HG03025 (cell line): ENCODE measurements around the gene TCEAL7.
"Not testable (repeated sequence)": the region's sequence is repeated elsewhere in the genome, so short reads cannot be mapped to it uniquely, and the experiment has no call there.

Experiments
- ATAC-seq: cut with Tn5 transposase; IDR thresholded peaks from one replicate; pipeline ENCODE4 v1.9.1; 2021; ENCODE audit warnings: mild to moderate bottlenecking, moderate library complexity; ENCODE audit not compliant: unreplicated experiment, low FRiP score

Gene TCEAL7

GRCh38 chrX:103329991-103330390, at the start of gene TCEAL7:
Gene TCEAL7, plus strand, starts transcription at chrX:103330239. Its CDS starts 1,165 bp downstream, at chrX:103331404.
- ATAC-seq, result no peak

GRCh38 chrX:103293118-103293517, 36.9 kb upstream of the TCEAL7 start:
- ATAC-seq, result no peak

GRCh38 chrX:103304705-103305104, 25.3 kb upstream of the TCEAL7 start:
- no peak for ATAC-seq

GRCh38 chrX:103305666-103306065, 24.4 kb upstream of the TCEAL7 start:
- ATAC-seq, result not testable (repeated sequence)

- ATAC-seq, result no peak
Observed at GRCh38 chrX:103309860-103310554, 20.0 kb upstream of the TCEAL7 start.

GRCh38 chrX:103310555-103311398, 19.3 kb upstream of the TCEAL7 start, which contains the start of gene BEX2:
Gene BEX2, minus strand, starts transcription at chrX:103310990. Its CDS starts 1,014 bp downstream, at chrX:103309976.
- peak; percentile 89 for ATAC-seq

- no peak for ATAC-seq
Observed at GRCh38 chrX:103311399-103311780, 18.6 kb upstream of the TCEAL7 start.

- ATAC-seq, result no peak
Observed at GRCh38 chrX:103330681-103331288, 746 bp downstream of the TCEAL7 start.

- no peak for ATAC-seq
Observed at GRCh38 chrX:103338663-103339062, 8.6 kb downstream of the TCEAL7 start.

GRCh38 chrX:103343105-103343504, 13.1 kb downstream of the TCEAL7 start:
- no peak for ATAC-seq

GRCh38 chrX:103344606-103345005, 14.6 kb downstream of the TCEAL7 start:
- no peak for ATAC-seq

- ATAC-seq, result no peak
Observed at GRCh38 chrX:103347682-103348397, 17.8 kb downstream of the TCEAL7 start.

GRCh38 chrX:103356130-103356798, 26.2 kb downstream of the TCEAL7 start, which contains the start of gene TCEAL9:
Gene TCEAL9, plus strand, starts transcription at chrX:103356506. Its CDS starts 1,179 bp downstream, at chrX:103357685.
- ATAC-seq, result no peak

GRCh38 chrX:103356858-103357257, 26.8 kb downstream of the TCEAL7 start:
- no peak for ATAC-seq

- ATAC-seq, result no peak
Observed at GRCh38 chrX:103357871-103358270, 27.8 kb downstream of the TCEAL7 start.

- ATAC-seq, result not testable (repeated sequence)
Observed at GRCh38 chrX:103359605-103360004, 29.6 kb downstream of the TCEAL7 start.

GRCh38 chrX:103360092-103360491, 30.1 kb downstream of the TCEAL7 start:
- no peak for ATAC-seq

- no peak for ATAC-seq
Observed at GRCh38 chrX:103360916-103361315, 30.9 kb downstream of the TCEAL7 start.

- ATAC-seq, result no peak
Observed at GRCh38 chrX:103361798-103362197, 31.8 kb downstream of the TCEAL7 start.

GRCh38 chrX:103362474-103362873, 32.4 kb downstream of the TCEAL7 start:
- no peak for ATAC-seq
